ENCODE data around the gene ELF1. TPM values are rescaled to one million over a fixed set of nuclear protein-coding genes. Genes with fewer than 3 reads are reported as not detected.

The ELF1 gene
- total RNA-seq: 83.9 TPM
- polyA plus RNA-seq: 57.4 TPM

DNA sequence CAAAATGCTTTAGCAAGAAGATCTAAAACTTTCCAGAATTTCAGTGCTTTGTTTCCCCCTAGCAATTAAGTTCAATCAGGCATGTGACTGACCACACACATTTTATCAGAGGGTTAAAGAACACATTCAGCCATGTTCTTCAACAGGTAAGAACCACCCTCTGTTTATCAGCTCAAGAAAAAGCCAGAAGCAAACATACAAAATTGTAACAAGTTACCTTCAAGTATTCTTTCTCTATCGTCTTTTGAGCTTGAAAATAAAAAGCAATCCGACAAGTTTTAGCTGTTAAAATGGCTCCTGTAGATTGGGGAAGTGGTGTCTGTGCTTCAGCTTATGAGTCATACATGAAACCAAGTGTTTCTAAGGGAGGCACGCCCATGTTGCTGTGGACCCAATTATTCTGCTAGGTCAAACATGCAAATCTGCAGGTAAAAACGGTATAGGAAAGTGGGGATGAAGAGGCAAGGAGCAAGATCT is at the start of gene ELF1:
ELF1 (minus strand) TSS at position 306 of the 477 bp plus-strand sequence. CDS start 37,262 bp downstream, outside the sequence.
- WGBS: 56% methylated on average over 4 of the region's 4 CpGs
- no peaks in the 10 kb centered on the region for H3K4me1 ChIP-seq (ENCODE audit: insufficient read depth)
- peak; percentile 72 for DNase-seq (ENCODE audit: extremely low spot score)
- H3K4me3 ChIP-seq (ENCODE audit: low read depth, low read length): peak within 1 kb of the TSS; percentile 28
- H3K36me3 ChIP-seq (ENCODE audit: insufficient read depth): no peaks in the 10 kb centered on the region
- peak within 1 kb of the TSS; percentile 73 for H3K27ac ChIP-seq (ENCODE audit: low read depth)

DNA sequence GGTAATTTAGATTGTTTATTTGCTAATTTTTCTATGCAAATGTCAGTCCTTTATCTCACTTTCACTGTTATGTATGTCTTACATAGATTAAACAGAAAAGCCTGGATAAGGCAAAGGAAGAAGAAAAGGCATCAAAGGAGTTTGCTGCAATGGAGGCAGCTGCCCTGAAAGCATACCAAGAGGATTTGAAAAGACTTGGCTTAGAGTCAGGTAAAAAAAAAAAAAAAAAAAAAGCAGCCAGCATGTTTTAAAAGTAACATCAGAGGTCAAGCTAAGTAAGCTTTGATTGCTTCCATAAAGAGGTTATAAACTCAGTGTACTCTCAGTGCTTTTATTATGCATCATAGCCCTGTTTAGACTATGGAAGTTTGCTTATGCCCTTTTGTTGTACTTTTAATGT is 46.0 kb upstream of the ELF1 start:
- DNase-seq (ENCODE audit: extremely low spot score): peak; percentile 15
- peak overlapping the region; percentile 10 for H3K27ac ChIP-seq (ENCODE audit: low read depth)
- no peak overlapping the region for H3K4me3 ChIP-seq (ENCODE audit: low read depth, low read length)

DNA sequence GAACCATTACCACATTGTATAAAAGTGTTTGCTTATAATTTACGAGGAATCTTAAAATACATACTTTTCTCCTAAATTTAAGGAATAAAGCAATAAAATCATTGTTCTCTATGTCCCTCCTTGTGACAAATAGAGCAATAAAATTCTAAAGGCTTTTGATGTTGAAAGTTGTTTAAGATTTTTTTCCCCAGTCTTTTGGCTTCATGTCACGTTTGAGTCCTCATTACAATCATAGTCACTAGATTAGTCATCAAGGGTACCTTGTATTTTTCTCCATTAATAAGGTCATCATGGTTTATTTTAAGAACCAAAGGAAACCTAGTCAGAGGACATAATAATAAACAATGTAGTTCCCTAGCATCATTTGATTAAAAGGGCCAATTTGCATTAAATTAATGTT is 45.4 kb upstream of the ELF1 start:
- no peak for DNase-seq (ENCODE audit: extremely low spot score)
- H3K4me3 ChIP-seq (ENCODE audit: low read depth, low read length): no peak overlapping the region

More for the DNA sequence above, 46.0 kb upstream of the ELF1 start:
- Histone ChIP-seq H3K4me1 (ENCODE audit: insufficient read depth) (no peaks in the 10 kb centered on the region), H3K36me3 (ENCODE audit: insufficient read depth) (no peaks in the 10 kb centered on the region)

DNA sequence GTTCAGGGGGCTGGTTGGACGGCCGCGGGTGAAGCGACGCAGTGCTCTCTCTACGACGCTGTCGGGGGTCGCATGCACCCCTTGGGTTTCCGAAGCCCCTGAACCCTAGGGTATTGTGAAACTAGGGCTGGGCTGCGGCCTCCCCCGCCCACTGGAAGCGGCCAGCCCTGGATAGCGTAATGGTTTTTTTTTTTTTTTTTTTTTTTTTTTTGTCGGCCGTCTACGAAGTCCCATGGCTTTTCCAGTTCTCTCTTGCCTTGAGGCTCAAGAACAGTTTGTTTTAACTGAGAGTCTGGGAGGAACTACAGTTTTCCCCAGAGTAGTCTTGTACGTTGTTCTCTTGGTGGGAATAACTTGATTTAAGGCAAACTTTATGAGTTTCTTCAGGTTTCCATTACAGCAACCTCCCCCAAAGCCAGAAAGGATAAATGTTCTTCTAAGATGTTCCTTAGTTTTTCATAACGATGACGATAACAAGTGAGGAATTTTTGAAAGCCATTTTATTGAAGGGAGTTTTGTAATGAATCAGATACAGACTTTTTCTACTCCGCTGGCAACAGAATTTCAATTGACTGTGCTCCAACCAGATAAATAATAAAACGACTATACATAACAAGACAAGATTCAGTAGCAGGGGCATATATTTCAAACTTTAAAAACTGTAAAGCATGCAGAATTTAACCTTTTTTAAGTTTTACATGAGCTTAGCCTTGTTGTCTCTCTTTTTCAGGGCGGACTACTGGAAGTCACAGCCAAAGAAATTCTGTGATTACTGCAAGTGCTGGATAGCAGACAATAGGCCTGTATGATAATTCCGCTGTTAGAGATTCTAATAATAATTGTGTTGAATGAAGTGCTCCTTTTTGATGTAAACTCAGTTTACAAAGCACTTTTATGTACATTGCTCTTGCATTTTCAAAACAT is 43.1 kb upstream of the ELF1 start:
- Histone ChIP-seq H3K36me3 (ENCODE audit: insufficient read depth) (no peaks in the 10 kb centered on the region), H3K4me1 (ENCODE audit: insufficient read depth) (peaks cover 1% of the 10 kb centered on the region), H3K4me3 (ENCODE audit: low read depth, low read length) (peak overlapping the region; percentile 74), H3K27ac (ENCODE audit: low read depth) (peak overlapping the region; percentile 98)
- peak; percentile 68 for DNase-seq (ENCODE audit: extremely low spot score)
- 2% methylated on average over 24 of the region's 24 CpGs for WGBS

More for the DNA sequence above, 45.4 kb upstream of the ELF1 start:
- Histone ChIP-seq H3K4me1 (ENCODE audit: insufficient read depth) (no peaks in the 10 kb centered on the region), H3K27ac (ENCODE audit: low read depth) (no peak overlapping the region), H3K36me3 (ENCODE audit: insufficient read depth) (no peaks in the 10 kb centered on the region)
- 39% methylated on average over 2 of the region's 2 CpGs for WGBS

DNA sequence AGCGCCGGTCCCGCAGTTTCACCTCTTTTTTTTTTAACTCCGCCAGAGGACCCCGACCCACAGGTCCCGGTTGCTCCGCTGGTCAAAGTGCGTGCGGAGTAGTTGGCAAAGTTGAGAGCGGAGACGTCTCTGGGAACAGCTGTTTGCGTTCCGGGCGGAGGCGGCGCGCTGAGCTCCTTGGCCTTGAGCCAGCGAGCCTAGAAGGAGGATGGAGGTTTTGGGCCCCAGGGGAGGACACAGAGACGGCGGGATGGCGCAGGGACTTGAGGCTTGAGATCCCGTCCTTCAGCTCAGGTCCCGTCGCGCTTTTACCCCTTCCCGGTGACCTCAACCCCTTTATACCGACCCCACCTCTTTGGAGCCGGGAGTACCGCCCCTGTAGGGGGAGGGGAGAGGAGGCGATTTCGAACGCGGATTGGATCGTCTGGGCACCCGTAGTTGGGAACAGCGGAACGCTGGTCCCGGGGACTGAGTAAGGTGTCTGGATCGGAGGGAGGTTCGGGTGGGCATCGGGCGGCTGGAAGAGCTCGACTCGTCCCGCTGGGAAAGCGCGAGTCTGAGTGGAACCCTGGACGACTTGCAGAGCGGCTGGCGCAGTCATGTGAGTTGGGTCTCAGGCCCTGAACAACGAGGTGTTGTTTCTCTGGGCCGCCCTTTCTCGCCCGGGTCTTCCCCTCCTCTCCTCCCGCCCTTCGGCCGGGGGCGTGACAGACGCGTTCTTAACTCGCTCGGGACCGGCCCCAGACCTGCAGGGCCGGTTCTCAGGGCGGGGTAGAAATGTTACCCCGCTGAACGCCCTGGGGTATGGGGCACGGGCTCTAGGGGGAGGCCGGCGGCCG is 42.2 kb upstream of the ELF1 start, which contains the start of gene WBP4:
WBP4 (plus strand) TSS at position 435 of the 839 bp plus-strand sequence; CDS start at position 600, 165 bp downstream.
- Histone ChIP-seq H3K27ac (ENCODE audit: low read depth) (peak within 1 kb of the TSS; percentile 98), H3K4me1 (ENCODE audit: insufficient read depth) (peaks cover 1% of the 10 kb centered on the region), H3K36me3 (ENCODE audit: insufficient read depth) (no peaks in the 10 kb centered on the region), H3K4me3 (ENCODE audit: low read depth, low read length) (peak within 1 kb of the TSS; percentile 74)
- under 1% methylated on average over 71 of the region's 71 CpGs for WGBS
- DNase-seq (ENCODE audit: extremely low spot score): peak; percentile 95

DNA sequence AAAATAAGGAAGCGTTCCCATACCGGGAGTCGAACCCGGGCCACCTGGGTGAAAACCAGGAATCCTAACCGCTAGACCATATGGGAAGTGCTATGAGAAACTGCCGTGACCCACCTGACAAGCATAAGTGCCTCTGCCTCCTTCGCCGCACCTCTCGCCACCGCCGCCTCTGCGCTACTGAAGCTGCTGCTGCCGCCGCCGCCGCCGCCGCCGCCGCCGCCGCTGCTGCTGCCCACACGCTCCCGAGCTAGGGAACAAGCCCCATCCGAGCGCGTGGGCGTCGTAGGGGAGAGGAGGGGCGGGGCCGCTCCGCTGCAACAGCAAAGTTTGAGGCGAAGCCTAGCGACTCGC is 41.6 kb upstream of the ELF1 start:
- H3K36me3 ChIP-seq (ENCODE audit: insufficient read depth): no peaks in the 10 kb centered on the region
- H3K4me1 ChIP-seq (ENCODE audit: insufficient read depth): peaks cover 1% of the 10 kb centered on the region
- DNase-seq (ENCODE audit: extremely low spot score): peak; percentile 72
- peak overlapping the region; percentile 98 for H3K27ac ChIP-seq (ENCODE audit: low read depth)
- WGBS: under 1% methylated on average over 35 of the region's 35 CpGs
- peak overlapping the region; percentile 74 for H3K4me3 ChIP-seq (ENCODE audit: low read depth, low read length)

DNA sequence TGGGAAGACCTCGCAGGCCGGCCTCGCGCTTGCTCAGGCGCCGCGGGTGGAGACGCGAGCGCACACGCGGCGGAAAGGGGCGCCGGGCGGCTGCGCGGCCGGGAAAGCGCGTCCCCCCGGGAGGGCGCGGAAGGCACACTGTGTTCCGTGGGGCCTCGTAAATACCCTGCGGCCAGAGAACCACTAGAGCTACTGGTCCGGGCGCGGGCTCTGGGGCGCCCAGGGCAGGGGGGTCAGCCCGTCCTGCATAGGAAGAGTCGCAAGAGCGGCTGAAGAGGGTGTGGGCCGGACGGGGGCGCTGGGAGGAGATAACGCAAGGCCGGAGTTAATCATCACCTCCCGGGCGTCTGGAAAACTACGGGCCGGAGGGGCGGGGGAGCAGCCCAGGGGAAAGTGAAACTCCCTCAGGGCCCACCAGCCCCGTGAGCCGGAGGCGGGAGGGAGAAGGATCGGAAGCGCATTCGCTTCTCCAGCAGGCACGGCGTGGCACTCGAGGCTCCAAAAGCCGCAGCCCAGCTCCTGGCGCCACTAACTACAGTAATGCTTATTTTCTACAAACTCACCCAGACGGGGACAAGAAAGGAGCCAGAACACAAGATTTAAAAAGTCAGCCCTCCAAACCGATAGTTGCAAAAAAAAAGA is 41.1 kb upstream of the ELF1 start:
- H3K4me1 ChIP-seq (ENCODE audit: insufficient read depth): peaks cover 2% of the 10 kb centered on the region
- peak; percentile 83 for DNase-seq (ENCODE audit: extremely low spot score)
- peak overlapping the region; percentile 98 for H3K27ac ChIP-seq (ENCODE audit: low read depth)
- WGBS: under 1% methylated on average over 57 of the region's 57 CpGs
- H3K36me3 ChIP-seq (ENCODE audit: insufficient read depth): no peaks in the 10 kb centered on the region
- peak overlapping the region; percentile 74 for H3K4me3 ChIP-seq (ENCODE audit: low read depth, low read length)

DNA sequence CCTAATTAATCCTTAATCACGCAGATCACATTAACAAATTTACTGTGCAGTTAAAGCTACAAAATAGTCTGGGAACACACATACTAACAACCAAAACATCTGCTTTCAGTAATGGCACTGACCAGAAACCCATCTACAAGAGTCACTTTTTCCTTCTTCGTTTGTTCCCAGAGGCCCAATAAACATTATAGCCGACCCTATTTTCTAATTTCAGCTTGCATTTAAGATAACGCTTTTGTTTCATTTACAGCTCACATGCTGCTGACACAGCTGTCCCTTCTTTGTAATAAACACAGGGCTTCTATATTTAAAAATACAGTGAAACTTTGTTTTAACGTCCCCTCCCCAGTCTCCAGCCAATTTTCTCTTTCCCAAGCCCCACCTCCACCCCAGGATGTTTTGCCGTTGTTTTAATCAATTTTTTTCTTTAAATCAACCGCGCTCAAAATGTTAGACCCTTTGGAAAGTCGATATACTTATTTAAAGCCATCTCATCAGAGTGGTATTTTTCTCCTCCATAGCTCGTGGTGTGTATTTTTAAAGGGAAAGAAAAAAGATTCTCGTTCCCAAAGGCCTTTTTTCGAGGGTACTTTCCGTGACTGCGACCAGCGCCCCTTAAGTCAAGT is 40.5 kb upstream of the ELF1 start:
- H3K4me3 ChIP-seq (ENCODE audit: low read depth, low read length): peak overlapping the region; percentile 74
- peak overlapping the region; percentile 98 for H3K27ac ChIP-seq (ENCODE audit: low read depth)
- H3K4me1 ChIP-seq (ENCODE audit: insufficient read depth): peaks cover 2% of the 10 kb centered on the region
- DNase-seq (ENCODE audit: extremely low spot score): peak; percentile 26
- no peaks in the 10 kb centered on the region for H3K36me3 ChIP-seq (ENCODE audit: insufficient read depth)
- WGBS: 1% methylated on average over 15 of the region's 15 CpGs

DNA sequence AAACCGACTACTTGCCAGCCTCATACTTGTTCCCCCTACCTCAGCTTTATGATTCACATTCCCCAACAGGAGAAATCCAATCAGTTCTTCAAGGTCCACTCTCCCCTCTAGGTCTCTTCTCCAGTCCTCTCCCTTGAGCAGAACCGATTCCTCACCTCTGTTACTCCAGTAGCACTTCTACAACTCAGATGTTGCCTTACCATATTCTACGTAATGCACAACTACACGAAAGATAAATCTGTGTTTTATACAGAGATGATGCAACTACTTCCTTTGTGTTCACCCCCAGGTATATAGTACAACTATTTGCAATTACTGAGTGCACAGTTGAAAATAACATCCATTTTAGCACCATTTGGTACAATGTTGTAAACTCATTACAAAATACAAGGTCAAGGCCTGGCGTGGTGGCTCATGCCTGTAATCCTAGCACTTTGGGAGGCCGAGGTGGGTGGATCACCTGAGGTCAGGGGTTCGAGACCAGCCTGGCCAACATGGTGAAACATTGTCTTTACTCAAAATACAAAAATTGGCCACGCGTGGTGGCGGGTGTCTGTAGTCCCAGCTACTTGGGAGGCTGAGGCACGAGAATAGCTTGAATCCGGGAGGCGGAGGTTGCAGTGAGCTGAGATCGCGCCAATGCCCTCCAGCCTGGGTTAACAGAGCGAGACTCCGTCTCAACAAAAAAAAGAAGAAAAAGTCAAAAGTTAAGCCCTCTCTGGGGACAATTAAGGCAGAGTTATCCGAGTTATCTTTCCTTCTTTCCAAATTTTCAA is 39.4 kb upstream of the ELF1 start:
- peak overlapping the region; percentile 74 for H3K4me3 ChIP-seq (ENCODE audit: low read depth, low read length)
- DNase-seq (ENCODE audit: extremely low spot score): no peak
- peak overlapping the region; percentile 45 for H3K27ac ChIP-seq (ENCODE audit: low read depth)
- WGBS: 84% methylated on average over 18 of the region's 18 CpGs
- H3K36me3 ChIP-seq (ENCODE audit: insufficient read depth): no peaks in the 10 kb centered on the region
- peaks cover 2% of the 10 kb centered on the region for H3K4me1 ChIP-seq (ENCODE audit: insufficient read depth)

DNA sequence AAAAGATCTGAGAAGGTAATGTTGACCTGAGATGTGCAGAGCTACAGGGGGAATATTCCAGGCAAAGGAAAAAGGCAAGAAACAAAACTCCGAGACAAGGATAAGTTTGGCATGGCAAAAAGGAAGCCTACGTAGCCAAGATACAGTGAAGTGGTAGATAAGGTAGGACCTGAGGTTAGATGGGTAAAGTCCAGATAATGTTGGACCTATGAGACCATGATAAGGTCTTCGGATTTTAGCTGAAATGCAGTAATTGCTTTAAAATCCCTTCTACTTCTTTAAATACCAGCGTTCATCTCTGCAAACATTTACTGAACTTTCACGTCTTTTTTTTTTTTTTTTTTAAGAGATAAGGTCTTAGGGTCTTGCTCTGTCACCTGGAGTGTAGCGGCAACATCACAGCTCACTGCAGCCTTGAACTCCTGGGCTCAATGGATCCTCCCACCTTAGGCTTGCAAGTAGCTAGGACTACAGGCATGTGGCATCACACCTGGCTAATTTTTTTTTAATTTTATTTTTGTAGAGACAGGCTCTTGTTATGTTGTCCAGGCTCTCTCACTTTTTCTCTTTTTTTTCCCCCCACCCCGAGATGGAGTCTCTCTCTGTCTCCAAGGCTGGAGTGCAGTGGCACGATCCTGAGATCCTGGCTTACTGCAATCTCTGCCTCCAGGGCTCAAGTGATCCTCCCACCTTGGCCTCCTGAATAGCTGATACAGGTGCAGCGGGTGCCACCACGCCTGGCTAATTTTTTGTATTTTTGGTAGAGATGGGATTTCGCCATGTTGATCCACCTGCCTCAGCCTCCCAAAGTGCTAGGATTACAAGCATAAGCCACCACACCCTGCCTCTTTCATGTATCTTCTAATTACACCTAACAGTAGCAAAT is 38.0 kb upstream of the ELF1 start:
- 84% methylated on average over 11 of the region's 11 CpGs for WGBS
- DNase-seq (ENCODE audit: extremely low spot score): no peak
- Histone ChIP-seq H3K36me3 (ENCODE audit: insufficient read depth) (no peaks in the 10 kb centered on the region), H3K27ac (ENCODE audit: low read depth) (no peak overlapping the region), H3K4me3 (ENCODE audit: low read depth, low read length) (no peak overlapping the region), H3K4me1 (ENCODE audit: insufficient read depth) (peaks cover 2% of the 10 kb centered on the region)

DNA sequence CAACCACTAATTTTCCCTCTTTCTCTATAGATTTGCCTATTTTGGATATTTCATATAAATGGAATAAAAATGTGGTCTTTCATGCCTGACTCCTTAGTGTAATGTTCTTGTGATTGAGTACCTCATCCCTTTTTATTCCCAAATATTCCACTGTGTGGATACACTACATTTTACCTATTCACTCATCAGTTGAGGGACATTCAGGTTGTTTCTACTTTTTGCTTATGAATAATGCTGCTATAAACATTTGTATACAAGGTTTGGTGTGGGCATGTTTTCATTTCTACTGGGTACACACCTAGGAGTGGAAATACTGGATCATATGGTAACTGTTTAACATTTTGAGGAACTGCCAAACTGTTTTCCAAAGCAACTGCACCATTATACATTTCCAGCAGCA is 37.1 kb upstream of the ELF1 start:
- Histone ChIP-seq H3K27ac (ENCODE audit: low read depth) (no peak overlapping the region), H3K36me3 (ENCODE audit: insufficient read depth) (no peaks in the 10 kb centered on the region), H3K4me3 (ENCODE audit: low read depth, low read length) (no peak overlapping the region), H3K4me1 (ENCODE audit: insufficient read depth) (peaks cover 2% of the 10 kb centered on the region)
- no peak for DNase-seq (ENCODE audit: extremely low spot score)
